Suppressor macrophage treated with lipopolysaccharide for 1 hour (primary cell): ENCODE results near the gene RAB40B.

Experiments
- DNase-seq, 3 donors: peaks; one replicate each; pipeline ENCODE4 v3.0.0-alpha.2; 2020 to 2022

RAB40B gene

DNA sequence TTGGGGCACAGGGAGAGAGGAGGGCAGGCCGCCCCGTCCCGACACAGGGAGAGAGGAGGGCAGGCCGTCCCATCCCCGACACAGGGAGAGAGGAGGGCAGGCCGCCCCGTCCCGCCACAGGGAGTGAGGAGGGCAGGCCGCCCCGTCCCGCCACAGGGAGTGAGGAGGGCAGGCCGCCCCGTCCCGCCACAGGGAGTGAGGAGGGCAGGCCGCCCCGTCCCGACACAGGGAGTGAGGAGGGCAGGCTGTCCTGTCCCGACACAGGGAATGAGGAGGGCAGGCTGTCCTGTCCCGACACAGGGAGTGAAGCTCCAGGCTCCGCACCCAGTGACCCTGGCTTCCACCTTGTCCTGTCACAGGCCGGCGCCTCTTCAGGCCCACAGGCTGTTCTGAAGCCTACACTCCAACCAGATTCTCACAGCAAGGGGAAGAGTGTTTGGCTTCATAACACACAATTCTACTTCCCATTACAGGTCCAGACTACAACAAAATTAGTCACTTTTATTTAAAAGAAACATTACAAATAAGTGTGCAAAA lies 84.3 kb downstream of the RAB40B start:
- DNase-seq: no peak

DNA sequence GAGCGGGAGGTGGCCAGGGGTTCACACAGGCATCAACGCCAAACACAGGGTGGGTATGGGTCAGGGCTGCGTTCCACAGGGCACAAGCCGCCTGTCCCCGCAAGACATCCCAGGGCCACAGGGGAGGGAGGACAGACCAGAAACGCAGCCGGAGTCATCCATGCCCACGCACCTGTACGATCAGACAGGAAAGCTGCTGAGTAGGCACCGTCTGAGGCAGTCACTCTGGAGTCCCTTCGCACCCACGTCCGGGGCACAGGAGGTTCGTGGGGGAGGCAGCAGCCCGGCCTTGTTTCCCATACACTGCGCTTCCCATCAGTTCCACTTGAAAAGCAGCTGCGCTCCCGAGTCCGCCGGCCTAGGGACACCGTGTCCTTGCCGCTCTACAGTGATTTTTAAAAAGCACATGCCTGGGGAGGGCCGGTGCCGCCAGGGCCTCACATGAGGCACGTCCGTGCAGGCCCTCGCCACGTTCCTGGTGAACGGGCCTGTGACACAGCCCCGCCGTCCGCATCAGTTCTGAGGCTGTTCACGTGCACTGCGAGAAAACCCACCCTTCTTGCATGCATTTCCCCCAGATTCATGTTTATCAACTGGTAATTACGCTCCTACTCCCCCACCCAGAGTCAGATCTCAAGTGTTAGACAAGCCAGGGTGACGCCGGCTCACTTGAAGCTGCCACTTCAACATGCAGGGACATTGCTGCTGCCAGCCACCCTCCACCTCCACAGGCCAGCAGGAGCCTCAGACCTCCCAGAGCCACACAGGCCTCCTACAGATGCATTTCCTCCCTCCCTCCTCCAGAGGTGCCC lies 85.0 kb downstream of the RAB40B start:
- no peak for DNase-seq

DNA sequence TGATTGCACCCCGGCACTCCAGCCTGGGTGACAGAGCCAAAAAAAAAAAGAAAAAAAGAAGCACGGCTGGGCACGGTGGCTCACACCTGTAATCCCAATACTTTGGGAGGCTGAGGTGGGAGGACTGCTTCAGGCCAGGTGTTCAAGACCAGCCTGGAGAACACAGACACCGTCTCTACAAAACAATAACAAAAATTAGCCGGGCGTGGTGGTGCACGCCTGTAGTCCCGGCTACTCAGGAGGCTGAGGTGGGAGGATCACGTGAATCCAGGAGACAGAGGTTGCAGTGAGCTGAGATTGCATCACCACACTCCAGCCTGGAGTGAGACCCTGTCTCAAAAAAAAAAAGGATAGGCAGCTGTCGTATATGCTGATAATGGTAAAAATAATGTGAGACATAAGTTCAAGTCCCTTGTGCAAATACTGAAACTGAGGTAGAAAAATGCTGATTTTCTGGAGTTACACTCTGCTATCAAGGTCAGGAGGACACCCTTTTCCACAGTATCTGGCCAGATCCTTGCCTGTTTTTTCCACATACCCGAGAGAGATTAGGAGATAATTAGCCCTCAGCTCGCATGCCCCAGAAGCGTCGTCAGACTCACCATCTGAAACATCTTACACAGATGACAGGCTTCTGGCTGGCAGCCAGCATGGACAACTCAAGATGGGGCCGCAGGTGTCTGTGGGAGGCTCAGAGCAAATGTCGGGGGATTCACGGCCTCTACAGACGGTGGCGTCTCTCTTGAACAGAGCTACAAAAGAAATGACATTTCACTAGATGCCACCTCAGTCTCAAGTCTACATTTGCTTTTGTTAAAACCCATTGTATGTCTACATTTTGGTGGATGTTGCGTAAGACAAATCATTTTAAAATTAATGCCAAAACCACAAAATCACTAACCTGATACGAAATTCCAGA lies 87.1 kb downstream of the RAB40B start:
- DNase-seq: no peak

DNA sequence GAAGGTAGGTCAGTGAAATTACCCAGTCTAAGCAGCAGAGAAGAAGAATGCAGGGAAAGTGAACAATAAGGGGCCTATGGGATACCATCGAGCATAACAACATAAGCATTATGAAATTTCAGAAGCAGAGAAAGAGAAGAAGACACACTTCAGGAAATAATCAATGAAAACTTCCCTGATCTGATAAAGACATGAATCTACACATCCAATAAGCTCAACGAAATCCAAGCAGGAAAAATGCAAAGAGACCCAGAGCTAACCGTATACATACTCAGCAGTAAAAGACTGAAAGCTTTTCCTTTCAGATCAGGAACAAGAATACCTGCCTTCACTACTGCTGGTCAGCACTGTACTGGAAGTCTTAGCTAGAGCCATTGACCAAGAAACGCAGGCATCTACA lies 88.8 kb downstream of the RAB40B start:
- no peak for DNase-seq

DNA sequence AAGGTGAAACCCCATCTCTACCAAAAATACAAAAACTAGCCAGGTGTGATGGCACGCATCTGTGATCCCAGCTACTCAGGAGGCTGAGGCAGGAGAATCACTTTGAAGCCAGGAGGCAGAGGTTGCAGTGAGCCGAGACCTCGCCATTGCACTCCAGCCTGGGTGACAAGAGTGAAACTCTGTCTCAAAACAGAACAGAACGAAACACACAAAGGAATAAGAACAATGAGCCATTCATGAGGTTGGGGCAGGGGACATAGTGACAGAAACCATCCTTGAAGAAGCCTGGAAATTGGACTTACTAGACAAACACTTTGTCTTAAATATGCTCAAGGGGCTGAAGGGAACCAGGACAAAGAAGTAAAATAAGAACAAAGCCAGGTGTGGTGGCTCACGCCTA lies 89.7 kb downstream of the RAB40B start:
- DNase-seq: no peak

DNA sequence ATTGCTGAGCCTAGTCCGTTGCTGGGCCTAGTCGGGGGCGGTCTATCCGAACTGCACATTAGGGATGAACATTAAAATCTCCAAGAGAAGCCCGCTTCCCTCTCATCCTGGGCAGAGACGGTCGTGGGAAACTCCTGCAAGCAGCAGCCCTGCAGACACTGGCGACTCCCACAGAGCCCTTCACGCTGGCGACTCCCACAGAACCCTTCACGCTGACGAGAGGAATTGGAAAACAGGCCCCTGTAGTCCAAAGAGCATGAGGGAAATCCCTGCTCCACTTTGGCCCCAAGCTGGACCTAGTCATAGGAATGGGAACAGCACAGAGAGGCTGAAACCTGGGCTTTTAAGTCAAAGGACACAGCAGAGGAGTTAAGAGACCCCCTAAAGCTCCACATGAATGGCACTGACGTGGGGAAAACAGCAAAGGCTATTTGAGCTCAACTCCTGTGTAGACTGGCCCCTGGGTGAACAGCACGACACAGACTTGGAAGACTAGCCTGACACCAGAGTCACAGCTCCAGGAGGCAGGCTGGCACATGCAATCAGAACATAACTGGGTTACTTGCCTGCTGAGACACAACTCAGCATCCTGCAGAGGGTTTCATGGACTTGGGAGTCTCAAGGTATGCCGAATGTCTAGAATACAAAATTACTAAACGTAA lies 92.4 kb downstream of the RAB40B start:
- peak in 1 of 3 donors; percentile 28 for DNase-seq
